Stimulated activated CD4-positive, alpha-beta T cell treated with anti-CD3 and anti-CD28 coated beads, Interleukin-4, amount 100 ng/mL, for 24 hours (primary cell): ENCODE data around the gene SRSF6.
A peak's percentile ranks its signal among the peaks of the same experiment; 100 is the strongest.
"Not testable (repeated sequence)": the region's sequence is repeated elsewhere in the genome, so short reads cannot be mapped to it uniquely, and the experiment has no call there.

ENCODE experiments used
- DNase-seq: peaks from one replicate; pipeline ENCODE4 v3.0.0-alpha.2; 2020

The SRSF6 gene

GRCh38 chr20:43450841-43451799 lies 6.6 kb upstream of the SRSF6 start:
- DNase-seq = no peak

- DNase-seq = no peak
Measured at GRCh38 chr20:43452404-43453126, 5.1 kb upstream of the SRSF6 start.

DNA sequence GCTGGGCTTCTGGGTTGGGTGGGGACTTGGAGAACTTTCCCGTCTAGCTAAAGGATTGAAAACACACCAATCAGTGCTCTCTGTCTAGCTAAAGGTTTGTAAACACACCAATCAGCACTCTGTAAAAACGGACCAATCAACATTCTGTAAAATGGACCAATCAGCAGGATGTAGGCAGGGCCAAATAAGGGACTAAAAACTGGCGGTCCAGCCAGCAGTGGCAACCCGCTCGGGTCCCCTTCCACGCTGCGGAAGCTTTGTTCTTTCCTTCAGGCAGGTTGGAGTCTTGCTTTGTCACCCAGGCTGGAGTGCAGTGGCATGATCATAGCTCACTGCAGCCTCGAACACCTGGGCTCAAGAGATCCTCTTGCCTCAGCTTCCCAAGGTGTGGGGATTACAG lies 1.4 kb upstream of the SRSF6 start:
- not testable (repeated sequence) for DNase-seq

DNA sequence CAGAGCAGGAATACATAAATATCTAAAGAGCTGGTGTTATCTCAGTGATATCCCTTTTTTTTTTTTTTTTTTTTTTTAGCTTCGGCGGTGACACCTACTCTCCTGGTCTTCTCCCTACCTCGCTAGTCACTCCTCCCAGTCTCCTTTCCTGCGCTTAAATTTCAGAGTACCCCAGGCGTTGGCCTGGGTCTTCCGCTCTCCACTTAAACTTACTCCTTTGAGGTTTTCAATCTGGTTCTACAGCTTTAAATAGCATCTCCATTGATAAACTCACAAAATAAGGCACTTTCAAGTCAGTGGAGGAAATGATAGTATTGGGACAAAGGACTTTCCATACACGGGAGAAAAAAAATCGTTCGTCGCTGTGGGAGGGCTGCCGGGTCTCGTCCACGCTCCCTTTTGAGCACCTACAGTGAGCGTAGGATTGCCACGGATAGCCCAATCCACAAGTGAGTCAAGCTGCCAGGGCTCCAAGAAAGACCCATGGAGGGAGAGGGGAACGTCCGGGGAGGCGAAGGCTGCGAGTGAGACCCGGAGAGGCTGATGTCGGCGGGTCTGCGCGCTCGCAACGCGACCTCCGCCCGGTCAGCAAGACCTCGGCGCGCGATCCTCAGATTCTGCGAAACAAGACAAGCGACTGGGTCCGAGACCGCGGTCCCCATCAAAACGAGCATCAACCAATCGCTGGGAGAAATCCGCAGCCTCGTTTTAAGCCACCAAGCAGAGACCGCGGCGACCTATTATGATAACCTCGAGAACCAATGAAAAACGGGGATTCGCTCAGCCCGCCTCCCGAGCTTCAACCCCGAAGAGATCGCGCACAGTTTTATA lies 672 bp upstream of the SRSF6 start:
- peak; percentile 90 for DNase-seq

- no peak for DNase-seq
Measured at GRCh38 chr20:43458422-43458924, 777 bp downstream of the SRSF6 start.

GRCh38 chr20:43459022-43459942 lies 1.6 kb downstream of the SRSF6 start:
- peak; percentile 27 for DNase-seq

DNA sequence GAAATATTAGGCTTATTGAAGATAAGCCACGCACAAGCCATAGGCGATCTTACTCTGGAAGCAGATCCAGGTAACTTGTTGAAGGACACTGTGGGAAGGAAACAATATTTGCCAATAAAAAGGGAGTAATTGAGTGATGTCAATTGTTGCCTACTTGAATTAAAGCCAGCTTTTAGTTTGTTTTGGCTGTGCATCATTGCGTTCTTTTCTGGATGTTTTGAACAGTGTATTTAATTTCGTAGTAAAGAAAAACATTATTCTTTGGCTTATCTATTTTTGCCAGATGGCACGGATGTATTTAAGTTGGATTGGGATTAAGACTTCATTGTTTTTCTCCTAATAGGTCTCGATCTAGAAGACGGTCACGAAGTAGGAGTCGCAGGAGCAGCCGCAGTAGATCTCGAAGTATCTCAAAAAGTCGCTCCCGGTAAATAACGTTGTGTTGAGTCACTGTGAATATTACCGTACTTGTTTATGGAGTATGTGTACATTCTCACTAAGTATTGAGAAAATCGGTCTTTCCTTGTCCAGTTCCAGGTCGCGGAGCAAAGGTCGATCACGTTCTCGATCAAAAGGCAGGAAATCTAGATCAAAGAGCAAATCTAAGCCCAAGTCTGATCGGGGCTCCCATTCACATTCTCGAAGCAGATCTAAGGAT lies 2.6 kb downstream of the SRSF6 start:
- DNase-seq = no peak

GRCh38 chr20:43460830-43461200 lies 3.1 kb downstream of the SRSF6 start:
- DNase-seq = no peak

DNA sequence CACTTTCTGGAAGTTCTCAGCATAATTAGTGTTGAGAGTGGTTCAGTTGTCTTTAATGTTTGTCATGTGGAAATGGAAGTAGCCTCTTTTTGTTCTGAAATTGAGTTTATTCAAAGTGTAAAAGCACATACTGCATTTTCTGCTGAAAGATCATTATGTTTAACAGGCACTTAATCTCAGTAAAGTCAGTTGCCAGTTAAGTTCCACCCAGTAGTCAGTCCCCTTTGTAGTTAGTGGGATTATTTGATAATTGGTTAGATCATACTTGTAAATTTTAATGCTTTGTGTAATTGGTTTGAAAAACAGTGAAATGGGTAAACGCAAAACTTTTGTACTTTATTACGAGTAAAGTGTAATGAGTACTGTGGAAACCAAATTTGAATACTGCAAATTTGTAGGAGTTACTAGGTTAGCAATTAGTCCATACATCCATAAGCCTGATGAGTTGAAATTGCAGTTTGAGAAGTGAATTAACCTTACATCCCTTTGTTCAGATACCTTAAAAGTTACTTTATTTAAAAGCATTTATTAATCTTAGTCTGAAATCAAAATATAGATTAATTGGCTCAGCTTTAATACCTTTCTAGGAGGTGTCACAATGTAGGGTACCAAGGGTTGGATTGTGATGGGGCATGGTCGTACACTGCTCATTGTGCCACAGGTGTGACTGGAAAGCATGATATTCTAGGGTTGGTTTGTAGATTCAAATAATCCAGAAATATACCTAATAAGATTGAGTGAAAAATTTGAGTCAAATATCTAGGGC lies 4.4 kb downstream of the SRSF6 start:
- no peak for DNase-seq

- DNase-seq = no peak
Measured at GRCh38 chr20:43462660-43463526, 5.2 kb downstream of the SRSF6 start.

- DNase-seq = no peak
Measured at GRCh38 chr20:43463527-43464218, 6.0 kb downstream of the SRSF6 start.

GRCh38 chr20:43464219-43464790 lies 6.6 kb downstream of the SRSF6 start:
- DNase-seq = no peak

- DNase-seq = no peak
Measured at GRCh38 chr20:43465625-43465943, 7.9 kb downstream of the SRSF6 start.

GRCh38 chr20:43467589-43467988 lies 9.9 kb downstream of the SRSF6 start:
- DNase-seq = no peak

GRCh38 chr20:43472671-43473380 lies 15.1 kb downstream of the SRSF6 start:
- DNase-seq = no peak

DNA sequence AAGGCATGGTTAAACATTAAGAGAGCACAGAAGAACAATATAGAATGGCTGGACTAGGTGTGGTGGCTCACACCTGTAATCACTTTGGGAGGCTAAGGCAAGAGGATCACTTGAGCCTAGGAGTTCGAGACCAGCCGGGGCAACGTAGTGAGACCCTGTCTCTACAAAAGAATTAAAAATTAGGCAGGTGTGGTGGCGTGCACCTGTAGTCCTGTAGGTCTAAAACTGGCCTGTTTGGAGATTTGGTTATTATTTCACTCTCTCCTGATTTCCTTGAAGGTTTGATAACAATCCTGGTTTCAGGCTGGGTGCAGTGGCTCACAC lies 15.6 kb downstream of the SRSF6 start:
- DNase-seq = no peak

DNA sequence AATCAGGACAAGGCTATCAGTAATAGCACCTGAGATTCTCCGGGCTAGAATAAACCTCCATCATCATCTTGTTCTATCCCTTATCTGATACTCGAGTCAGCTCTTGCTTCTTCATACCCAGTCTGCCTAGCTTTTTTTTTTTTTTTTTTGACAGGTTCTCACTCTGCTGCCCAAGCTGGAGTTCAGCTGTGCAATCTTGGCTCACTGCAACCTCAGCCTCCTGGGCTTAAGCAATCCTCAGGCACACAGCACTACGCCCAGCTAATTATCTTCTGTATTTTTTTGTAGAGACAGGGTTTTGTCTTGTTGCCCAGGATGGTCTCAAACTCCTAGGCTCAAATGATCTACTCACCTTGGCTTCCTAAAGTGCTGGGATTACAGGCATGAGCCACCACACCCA lies 19.5 kb downstream of the SRSF6 start:
- DNase-seq = no peak

DNA sequence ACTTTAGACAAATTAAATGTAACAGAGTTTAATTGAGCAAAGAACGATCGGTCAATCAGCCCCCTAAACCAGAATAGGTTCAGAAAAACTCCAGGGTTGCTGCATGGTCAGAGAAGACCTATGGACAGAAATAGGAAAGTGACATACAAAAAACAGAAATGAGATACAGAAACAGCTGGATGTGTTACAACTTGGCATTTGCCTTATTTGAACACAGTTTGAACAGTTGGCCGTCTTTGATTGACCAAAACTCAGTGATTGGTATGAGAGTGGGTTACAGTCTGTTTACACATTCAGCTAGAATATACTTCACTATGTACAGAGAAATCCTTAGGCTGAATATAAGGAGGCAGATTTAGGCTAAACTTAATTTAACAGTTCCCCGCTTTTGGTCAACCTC lies 19.9 kb downstream of the SRSF6 start:
- no peak for DNase-seq
